ENCODE data around the gene UBR3.
"Not testable (repeated sequence)": the region's sequence is repeated elsewhere in the genome, so short reads cannot be mapped to it uniquely, and the experiment has no call there.

UBR3 gene

DNA sequence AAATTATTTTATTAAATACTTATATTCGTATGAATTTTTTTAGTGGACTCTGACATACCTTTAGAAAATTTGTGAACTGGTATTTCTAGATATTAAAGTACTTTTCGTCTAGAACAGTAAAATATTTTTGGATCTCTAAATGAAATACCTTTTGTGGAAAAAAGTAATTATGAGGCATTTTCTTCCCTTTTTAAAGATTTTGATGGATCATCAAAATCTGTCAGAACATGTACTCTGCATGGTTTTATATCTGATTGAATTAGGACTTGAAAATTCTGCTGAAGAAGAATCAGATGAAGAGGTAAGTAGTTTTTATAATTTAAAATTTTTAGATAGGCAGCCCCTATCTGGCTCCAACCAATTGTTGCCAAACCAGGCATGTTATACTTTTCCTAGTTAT is 118.8 kb downstream of the UBR3 start:
- DNase-seq (ENCODE audit: low spot score), result no peak
- TF ChIP-seq, protein P1, sequence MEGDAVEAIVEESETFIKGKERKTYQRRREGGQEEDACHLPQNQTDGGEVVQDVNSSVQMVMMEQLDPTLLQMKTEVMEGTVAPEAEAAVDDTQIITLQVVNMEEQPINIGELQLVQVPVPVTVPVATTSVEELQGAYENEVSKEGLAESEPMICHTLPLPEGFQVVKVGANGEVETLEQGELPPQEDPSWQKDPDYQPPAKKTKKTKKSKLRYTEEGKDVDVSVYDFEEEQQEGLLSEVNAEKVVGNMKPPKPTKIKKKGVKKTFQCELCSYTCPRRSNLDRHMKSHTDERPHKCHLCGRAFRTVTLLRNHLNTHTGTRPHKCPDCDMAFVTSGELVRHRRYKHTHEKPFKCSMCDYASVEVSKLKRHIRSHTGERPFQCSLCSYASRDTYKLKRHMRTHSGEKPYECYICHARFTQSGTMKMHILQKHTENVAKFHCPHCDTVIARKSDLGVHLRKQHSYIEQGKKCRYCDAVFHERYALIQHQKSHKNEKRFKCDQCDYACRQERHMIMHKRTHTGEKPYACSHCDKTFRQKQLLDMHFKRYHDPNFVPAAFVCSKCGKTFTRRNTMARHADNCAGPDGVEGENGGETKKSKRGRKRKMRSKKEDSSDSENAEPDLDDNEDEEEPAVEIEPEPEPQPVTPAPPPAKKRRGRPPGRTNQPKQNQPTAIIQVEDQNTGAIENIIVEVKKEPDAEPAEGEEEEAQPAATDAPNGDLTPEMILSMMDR (IDR thresholded peaks at IDR 0.05; ENCODE audit: extremely low read depth, insufficient read depth, missing control alignments), result no peak
- in situ Hi-C loops (cut with MboI; ENCODE audit: low pct_unique_long_range_greater_than_20kb, low sequenced_read_pairs, unreplicated experiment), result no loop called here

DNA sequence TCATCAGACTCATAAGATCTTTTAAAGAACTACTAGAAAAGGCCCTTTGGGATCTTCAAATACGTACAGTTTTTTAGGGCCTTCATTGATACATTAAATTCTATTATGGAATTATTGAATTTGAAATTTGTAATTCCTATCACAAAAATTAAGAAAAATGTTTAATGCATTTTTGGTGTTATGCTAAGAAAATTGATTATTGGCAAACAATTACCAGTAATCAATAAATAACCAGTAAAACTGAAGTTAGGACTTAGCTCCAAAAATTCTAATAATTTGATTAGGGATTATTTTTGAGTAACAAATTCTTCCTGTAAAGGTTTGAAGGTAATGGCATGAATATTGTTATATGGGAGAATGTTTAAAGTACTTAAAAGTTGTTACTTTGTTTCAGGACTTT is 119.3 kb downstream of the UBR3 start:
- in situ Hi-C loops (cut with MboI; ENCODE audit: low pct_unique_long_range_greater_than_20kb, low sequenced_read_pairs, unreplicated experiment), result no loop called here
- TF ChIP-seq, protein P1 (IDR thresholded peaks at IDR 0.05; ENCODE audit: extremely low read depth, insufficient read depth, missing control alignments), result no peak
- DNase-seq (ENCODE audit: low spot score), result no peak

DNA sequence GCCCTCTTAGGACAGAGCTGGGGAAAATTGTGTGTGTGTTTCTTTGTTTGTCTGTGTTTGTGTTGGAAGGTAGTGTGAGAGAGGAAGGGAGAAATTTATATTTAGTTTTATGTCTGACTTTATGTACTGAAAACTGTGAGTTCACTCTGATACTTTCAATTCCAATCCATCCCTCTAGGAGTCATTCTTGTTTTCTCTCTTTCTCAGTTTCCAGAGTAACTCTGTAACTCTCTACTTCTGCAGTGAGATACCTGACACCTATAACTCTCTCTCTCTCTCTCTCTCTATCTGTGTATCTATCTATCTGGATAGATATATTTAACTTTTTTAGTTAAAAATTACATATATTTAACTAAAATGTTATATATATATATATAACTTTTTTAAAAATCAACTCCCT is 128.7 kb downstream of the UBR3 start:
- DNase-seq (ENCODE audit: low spot score), result no peak
- TF ChIP-seq, protein P1 (IDR thresholded peaks at IDR 0.05; ENCODE audit: extremely low read depth, insufficient read depth, missing control alignments), result no peak
- in situ Hi-C loops (cut with MboI; ENCODE audit: low pct_unique_long_range_greater_than_20kb, low sequenced_read_pairs, unreplicated experiment), result no loop called here

DNA sequence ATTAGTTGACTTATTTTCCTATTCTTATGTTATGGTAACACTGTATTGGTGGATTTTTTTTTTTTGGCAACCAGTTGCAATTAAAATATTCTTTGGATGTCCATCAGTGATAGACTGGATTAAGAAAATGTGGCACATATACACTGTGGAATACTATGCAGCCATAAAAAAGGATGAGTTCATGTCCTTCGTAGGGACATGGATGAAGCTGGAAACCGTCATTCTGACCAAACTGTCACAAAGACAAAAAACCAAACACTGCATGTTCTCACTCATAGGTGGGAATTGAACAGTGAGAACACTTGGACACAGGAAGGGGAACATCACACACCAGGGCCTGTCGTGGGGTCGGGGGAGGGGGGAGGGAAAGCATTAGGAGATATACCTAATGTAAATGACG is 130.0 kb downstream of the UBR3 start:
- in situ Hi-C loops (cut with MboI; ENCODE audit: low pct_unique_long_range_greater_than_20kb, low sequenced_read_pairs, unreplicated experiment); DNase-seq (ENCODE audit: low spot score): not testable (repeated sequence)

DNA sequence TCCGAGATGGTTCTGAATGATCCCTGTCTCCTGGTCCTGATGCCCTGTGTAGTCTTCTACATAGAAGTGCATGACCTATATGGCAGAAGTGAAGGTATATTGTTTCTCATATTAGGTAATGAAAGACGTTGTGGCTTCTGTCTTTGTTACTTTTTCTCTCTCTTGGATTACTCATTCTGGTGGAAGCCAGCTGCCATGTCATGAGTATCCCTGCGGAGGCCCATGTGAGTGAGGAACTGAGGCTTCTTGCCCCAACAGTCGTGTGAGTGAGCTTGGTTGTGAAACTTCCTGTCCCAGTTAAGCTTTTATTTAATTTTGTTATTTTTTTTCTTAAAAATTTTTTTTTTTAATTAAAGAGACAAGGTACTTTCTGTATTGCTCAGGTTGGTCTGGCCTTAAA is 134.7 kb downstream of the UBR3 start:
- in situ Hi-C loops (cut with MboI; ENCODE audit: low pct_unique_long_range_greater_than_20kb, low sequenced_read_pairs, unreplicated experiment), result no loop called here
- TF ChIP-seq, protein P1 (IDR thresholded peaks at IDR 0.05; ENCODE audit: extremely low read depth, insufficient read depth, missing control alignments), result no peak
- DNase-seq (ENCODE audit: low spot score), result no peak

DNA sequence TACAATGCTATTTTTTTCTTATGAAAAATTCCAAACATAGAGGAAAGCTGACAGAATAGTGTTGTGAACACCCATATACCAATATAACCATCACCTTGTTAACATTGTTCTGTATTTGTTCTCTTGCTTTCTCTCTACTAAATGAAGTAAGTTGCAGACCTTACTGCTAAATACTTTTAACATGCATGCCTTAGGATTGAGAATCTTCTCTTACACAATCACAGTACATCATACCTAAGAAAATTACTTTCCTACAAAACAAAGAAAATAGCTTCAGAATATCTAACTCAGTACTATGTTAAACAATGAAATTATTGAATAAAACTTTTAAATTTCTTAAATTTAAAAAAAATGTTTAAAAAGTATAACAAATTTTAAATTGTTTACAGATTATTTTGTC is 136.5 kb downstream of the UBR3 start:
- TF ChIP-seq, protein P1 (IDR thresholded peaks at IDR 0.05; ENCODE audit: extremely low read depth, insufficient read depth, missing control alignments), result no peak
- in situ Hi-C loops (cut with MboI; ENCODE audit: low pct_unique_long_range_greater_than_20kb, low sequenced_read_pairs, unreplicated experiment), result no loop called here
- DNase-seq (ENCODE audit: low spot score), result no peak

DNA sequence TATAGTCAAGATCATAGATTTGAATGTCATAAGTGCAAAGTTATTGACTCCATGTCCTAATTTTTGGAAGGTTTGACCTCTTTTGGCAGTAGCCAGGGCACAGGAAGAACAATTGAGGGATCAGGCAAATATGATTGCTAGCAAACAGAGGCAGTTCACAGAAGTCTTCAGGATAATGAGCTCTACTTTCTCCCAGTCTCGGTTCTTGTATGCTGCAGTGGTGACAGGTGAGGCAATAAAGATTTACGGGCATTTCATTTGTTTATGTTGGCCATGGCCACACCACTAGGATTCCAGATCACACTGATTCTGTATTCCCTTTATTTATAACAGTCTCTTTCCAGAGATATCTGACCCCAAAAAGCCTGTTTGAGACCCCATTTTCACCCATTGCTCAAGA is 137.5 kb downstream of the UBR3 start:
- no peak for DNase-seq (ENCODE audit: low spot score)
- in situ Hi-C loops (cut with MboI; ENCODE audit: low pct_unique_long_range_greater_than_20kb, low sequenced_read_pairs, unreplicated experiment), result no loop called here
- TF ChIP-seq, protein P1 (IDR thresholded peaks at IDR 0.05; ENCODE audit: extremely low read depth, insufficient read depth, missing control alignments), result no peak
